Skeletal muscle tissue (tissue), 4 donors: ENCODE measurements around the gene MEGF11. TPM values are rescaled to one million over a fixed set of nuclear protein-coding genes. Genes with fewer than 3 reads are reported as not detected.
"Not testable (repeated sequence)": the region's sequence is repeated elsewhere in the genome, so short reads cannot be mapped to it uniquely, and the experiment has no call there.

Source experiments
- H3K27ac ChIP-seq: one replicate; pipeline ENCODE4 v1.7.0; 2013; ENCODE audit warnings: mild to moderate bottlenecking, low read depth, low read length, inconsistent platforms
- H3K27me3 ChIP-seq, 3 donors: one replicate each; pipeline ENCODE4 v1.7.0; 2013; ENCODE audit warnings: low read length in 3 of 3; ENCODE audit not compliant: control insufficient read depth in 3 of 3, insufficient read depth in 3 of 3
- H3K36me3 ChIP-seq, 3 donors: one replicate each; pipeline ENCODE4 v1.7.0; 2013; ENCODE audit warnings: low read length in 3 of 3; ENCODE audit not compliant: control insufficient read depth in 3 of 3, insufficient read depth in 3 of 3
- H3K4me1 ChIP-seq, 3 donors: one replicate each; pipeline ENCODE4 v1.7.0; 2013; ENCODE audit warnings: low read length in 3 of 3, mild to moderate bottlenecking in 3 of 3; ENCODE audit not compliant: control insufficient read depth in 3 of 3, insufficient read depth in 3 of 3
- H3K4me3 ChIP-seq, 3 donors: one replicate each; pipeline ENCODE4 v1.7.0; 2013; ENCODE audit warnings: low read length in 3 of 3
- H3K9ac ChIP-seq, 3 donors: one replicate each; pipeline ENCODE4 v1.7.0; 2013; ENCODE audit warnings: low read length in 3 of 3, mild to moderate bottlenecking in 3 of 3, moderate library complexity in 2 of 3, low read depth in 1 of 3
- H3K9me3 ChIP-seq, 3 donors: one replicate each; pipeline ENCODE4 v1.7.0; 2013; ENCODE audit warnings: low read length in 3 of 3; ENCODE audit not compliant: control insufficient read depth in 3 of 3
- total RNA-seq: library from RNA; depleted of rRNA; stranded (reverse); fragments of >200 nt; gene quantifications from one replicate; pipeline ENCODE4 v1.2.3, GENCODE V29; 2014
- donor health status: Osteomylitis.

Gene MEGF11
- total RNA-seq, 1 donor from 2014 or later, result 0.52 TPM

GRCh38 chr15:66254951-66255676 lies 1.6 kb upstream of the MEGF11 start:
- peaks cover 51 to 64% (median 61%) of the 10 kb centered on the region in 3 donors for H3K27me3 ChIP-seq
- no peaks in the 10 kb centered on the region for H3K9me3 ChIP-seq

GRCh38 chr15:66254089-66254950 lies 770 bp upstream of the MEGF11 start:
- no peaks in the 10 kb centered on the region for H3K9me3 ChIP-seq

More at GRCh38 chr15:66254951-66255676, 1.6 kb upstream of the MEGF11 start:
- H3K27ac ChIP-seq, result no peak overlapping the region
- no peak overlapping the region for H3K9ac ChIP-seq
- H3K36me3 ChIP-seq, result no peaks in the 10 kb centered on the region
- peaks cover 12 to 22% (median 18%) of the 10 kb centered on the region in 3 donors for H3K4me1 ChIP-seq
- H3K4me3 ChIP-seq, result no peak overlapping the region

GRCh38 chr15:66252685-66253417 lies 699 bp downstream of the MEGF11 start:
- H3K4me3 ChIP-seq, result peak overlapping the region; percentile 70 to 73 (median 72)
- no peaks in the 10 kb centered on the region for H3K36me3 ChIP-seq
- H3K9ac ChIP-seq, result peak overlapping the region in 2 of 3 donors; percentile 32 to 50

More at GRCh38 chr15:66254089-66254950, 770 bp upstream of the MEGF11 start:
- Histone ChIP-seq H3K4me1 (peaks cover 12 to 22% (median 18%) of the 10 kb centered on the region in 3 donors), H3K4me3 (peak overlapping the region; percentile 49 to 60 (median 56)), H3K27ac (no peak overlapping the region), H3K9ac (no peak overlapping the region), H3K27me3 (peaks cover 54 to 68% (median 65%) of the 10 kb centered on the region in 3 donors), H3K36me3 (no peaks in the 10 kb centered on the region)

GRCh38 chr15:66251790-66252684 lies 1.5 kb downstream of the MEGF11 start:
- no peak overlapping the region for H3K27ac ChIP-seq
- peaks cover 12 to 22% (median 18%) of the 10 kb centered on the region in 3 donors for H3K4me1 ChIP-seq
- no peaks in the 10 kb centered on the region for H3K36me3 ChIP-seq
- no peaks in the 10 kb centered on the region for H3K9me3 ChIP-seq
- peak overlapping the region; percentile 70 to 73 (median 72) for H3K4me3 ChIP-seq
- peak overlapping the region in 1 of 3 donors; percentile 50 for H3K9ac ChIP-seq
- H3K27me3 ChIP-seq, result peaks cover 54 to 69% (median 69%) of the 10 kb centered on the region in 3 donors

More at GRCh38 chr15:66252685-66253417, 699 bp downstream of the MEGF11 start:
- Histone ChIP-seq H3K4me1 (peaks cover 12 to 22% (median 18%) of the 10 kb centered on the region in 3 donors), H3K27me3 (peaks cover 54 to 70% (median 69%) of the 10 kb centered on the region in 3 donors), H3K27ac (no peak overlapping the region), H3K9me3 (no peaks in the 10 kb centered on the region)

- Histone ChIP-seq H3K9ac (no peak overlapping the region), H3K27me3 (peaks cover 53 to 62% (median 61%) of the 10 kb centered on the region in 3 donors), H3K9me3 (no peaks in the 10 kb centered on the region), H3K4me3 (no peak overlapping the region), H3K36me3 (no peaks in the 10 kb centered on the region), H3K4me1 (peaks cover 12 to 22% (median 18%) of the 10 kb centered on the region in 3 donors), H3K27ac (no peak overlapping the region)
Observed at GRCh38 chr15:66251065-66251789, 2.3 kb downstream of the MEGF11 start.

DNA sequence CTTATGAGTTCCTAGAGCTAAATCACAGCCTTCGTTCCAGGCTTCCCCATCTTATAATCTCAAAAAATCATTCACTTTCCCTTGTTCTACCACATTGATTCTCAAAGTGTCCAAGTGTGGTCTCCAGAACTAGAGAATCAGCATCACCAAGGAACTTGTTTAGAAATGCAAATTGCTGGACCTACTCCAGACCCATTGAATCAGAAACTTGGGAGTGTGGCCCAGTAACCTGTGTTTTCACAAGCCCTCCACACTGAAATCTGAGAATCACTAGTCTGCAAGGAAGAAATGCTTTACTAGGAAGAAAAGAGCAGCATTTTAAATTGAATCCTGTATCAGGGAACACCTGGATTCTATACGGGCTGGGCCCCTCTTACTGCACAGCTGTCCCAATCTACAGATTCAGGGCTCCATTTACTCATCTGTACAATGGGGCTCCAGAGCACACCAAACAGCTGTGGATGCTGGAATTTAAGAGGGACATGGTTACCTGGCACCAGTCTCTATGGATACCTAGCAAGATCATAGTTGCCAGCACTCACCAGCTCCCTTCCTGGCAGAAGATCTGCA lies 3.9 kb downstream of the MEGF11 start:
- Histone ChIP-seq H3K9me3 (no peaks in the 10 kb centered on the region), H3K9ac (no peak overlapping the region), H3K4me1 (peaks cover 12 to 22% (median 17%) of the 10 kb centered on the region in 3 donors), H3K27ac (no peak overlapping the region), H3K36me3 (no peaks in the 10 kb centered on the region), H3K4me3 (no peak overlapping the region), H3K27me3 (peaks cover 46 to 49% (median 47%) of the 10 kb centered on the region in 3 donors)

DNA sequence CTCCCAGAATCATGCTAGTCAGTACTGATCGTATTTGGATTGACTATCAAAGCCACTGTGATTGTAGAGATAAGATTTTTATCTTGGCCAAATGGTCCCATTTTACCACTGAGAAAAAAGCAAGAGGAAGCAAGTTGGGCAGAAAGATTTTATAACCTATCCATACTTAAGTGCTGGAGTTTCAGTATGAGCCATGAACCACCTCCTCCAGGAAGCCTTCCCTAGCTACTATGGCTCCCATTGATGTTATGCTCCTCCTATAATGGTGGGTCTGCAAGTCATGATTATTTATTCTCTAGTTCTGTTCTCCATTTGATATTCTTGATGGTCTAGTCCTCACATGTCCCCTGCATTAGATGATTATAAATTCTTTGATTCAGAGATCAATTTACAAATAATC lies 6.6 kb downstream of the MEGF11 start:
- Histone ChIP-seq H3K9ac (no peak overlapping the region), H3K4me3 (no peak overlapping the region), H3K27me3 (peaks cover 26 to 31% (median 28%) of the 10 kb centered on the region in 3 donors), H3K36me3 (no peaks in the 10 kb centered on the region), H3K4me1 (no peaks in the 10 kb centered on the region), H3K9me3 (no peaks in the 10 kb centered on the region), H3K27ac (no peak overlapping the region)

GRCh38 chr15:66245832-66246231 lies 7.7 kb downstream of the MEGF11 start:
- H3K4me1 ChIP-seq, H3K9me3 ChIP-seq, H3K9ac ChIP-seq, H3K36me3 ChIP-seq, H3K27ac ChIP-seq, H3K4me3 ChIP-seq: not testable (repeated sequence)
- H3K27me3 ChIP-seq, result peaks cover 16 to 26% (median 17%) of the 10 kb centered on the region in 3 donors
